Tibial nerve (tissue), 4 donors: Measurements from ENCODE around the gene MED26. TPM values are rescaled to one million over a fixed set of nuclear protein-coding genes. Genes with fewer than 3 reads are reported as not detected.

Experiments
- DNase-seq, 2 donors: peaks; one replicate each; pipeline ENCODE4 v3.0.0-alpha.2; 2019; ENCODE audit warnings: low spot score in 2 of 2
- H3K27ac ChIP-seq, 4 donors: fragments of 200-600 bp; sonication (generic) in 3 of 4; one replicate each; pipeline ENCODE4 v1.5.1; 2017 to 2019; ENCODE audit warnings: mild to moderate bottlenecking in 1 of 4
- H3K27me3 ChIP-seq, 2 donors: fragments of 200-600 bp; sonication (generic) in 1 of 2; one replicate each; pipeline versions ENCODE4 v1.5.1 to v1.6.0; 2017 to 2019
- H3K36me3 ChIP-seq, 3 donors: fragments of 200-600 bp; sonication (generic); one replicate each; pipeline ENCODE4 v1.5.1; 2018 to 2019
- H3K4me1 ChIP-seq, 4 donors: fragments of 200-600 bp; sonication (generic) in 3 of 4; one replicate each; pipeline ENCODE4 v1.5.1; 2017 to 2019
- H3K4me3 ChIP-seq, 4 donors: fragments of 200-600 bp; sonication (generic) in 3 of 4; one replicate each; pipeline ENCODE4 v1.5.1; 2017 to 2019; ENCODE audit warnings: mild to moderate bottlenecking in 1 of 4, moderate library complexity in 1 of 4
- H3K9me3 ChIP-seq, 4 donors: fragments of 200-600 bp; sonication (generic) in 3 of 4; one replicate each; pipeline ENCODE4 v1.5.1; 2017 to 2019
- CTCF ChIP-seq, 5 experiments: fragments of 200-600 bp in 3 of 5; fragments of 450-650 bp in 2 of 5; sonication (generic) in 3 of 5; IDR thresholded peaks; one replicate each; pipeline ENCODE4 v1.5.1; 2016 to 2019; ENCODE audit warnings: antibody characterized with exemption in 5 of 5, mild to moderate bottlenecking in 3 of 5, moderate library complexity in 2 of 5
- EP300 ChIP-seq, 2 donors: sonication (generic); formaldehyde crosslinking; IDR thresholded peaks; one replicate each; pipeline ENCODE4 v1.6.1; 2017; ENCODE audit warnings: antibody characterized with exemption in 2 of 2, mild to moderate bottlenecking in 1 of 2
- POLR2A ChIP-seq, 2 donors: fragments of 450-650 bp; IDR thresholded peaks; one replicate each; pipeline ENCODE4 v1.6.1; 2017; ENCODE audit warnings: antibody characterized with exemption in 2 of 2, mild to moderate bottlenecking in 2 of 2, moderate library complexity in 2 of 2
- WGBS, 2 donors: methylation state at CpG; one replicate each; pipeline ENCODE4 v1.1.5; 2018; 5-methylcytosine and 5-hydroxymethylcytosine counted together
- total RNA-seq, 4 donors: library from RNA; depleted of rRNA; stranded (reverse); fragments of >200 nt; gene quantifications; one replicate each; pipeline ENCODE4 v1.1.0, GENCODE V29; 2016

Gene MED26
- total RNA-seq, 4 donors from 2014 or later: 6.1 to 14.2 (median 11.7) TPM

DNA sequence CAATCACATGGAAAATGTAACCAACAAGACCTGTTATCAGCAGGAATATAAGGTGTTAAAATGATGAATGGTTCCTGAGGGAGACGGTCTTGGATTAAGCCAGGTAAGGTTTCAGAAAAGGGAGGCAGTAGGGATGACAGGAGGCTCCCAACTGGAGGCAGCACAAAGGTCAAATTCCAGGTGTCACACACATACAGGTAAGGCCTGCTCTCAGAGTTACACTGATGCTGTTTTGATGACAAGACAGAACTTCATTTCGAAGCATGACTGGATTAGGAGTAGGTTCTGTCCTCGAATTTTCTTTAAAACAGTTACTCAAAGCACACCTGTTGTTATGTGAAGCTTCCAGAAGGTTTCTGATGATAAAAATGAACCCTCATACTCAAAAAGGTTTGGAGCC is 7.4 kb downstream of the MED26 start:
- Histone ChIP-seq H3K36me3 (peaks cover 0 to 12% (median 0%) of the 10 kb centered on the region in 3 donors), H3K27ac (no peak overlapping the region), H3K4me1 (peaks cover 0 to 87% (median 11%) of the 10 kb centered on the region in 4 donors), H3K27me3 (no peaks in the 10 kb centered on the region), H3K4me3 (no peak overlapping the region), H3K9me3 (no peaks in the 10 kb centered on the region)
- no peak for TF ChIP-seq POLR2A (IDR thresholded peaks at IDR 0.05)
- TF ChIP-seq EP300 (IDR thresholded peaks at IDR 0.05): no peak
- TF ChIP-seq CTCF (IDR thresholded peaks at IDR 0.05): no peak
- no peak for DNase-seq
- WGBS, 2 donors: 81 to 84% methylated on average over 3 of the region's 3 CpGs

- peaks cover 0 to 87% (median 11%) of the 10 kb centered on the region in 4 donors for H3K4me1 ChIP-seq
- TF ChIP-seq POLR2A (IDR thresholded peaks at IDR 0.05): no peak
- no peak for TF ChIP-seq EP300 (IDR thresholded peaks at IDR 0.05)
- no peak for TF ChIP-seq CTCF (IDR thresholded peaks at IDR 0.05)
- H3K36me3 ChIP-seq: peaks cover 0 to 12% (median 0%) of the 10 kb centered on the region in 3 donors
- no peak overlapping the region for H3K27ac ChIP-seq
- DNase-seq: no peak
- H3K27me3 ChIP-seq: no peaks in the 10 kb centered on the region
- no peak overlapping the region for H3K4me3 ChIP-seq
- 80 to 81% methylated on average over 5 of the region's 5 CpGs for WGBS, 2 donors
- H3K9me3 ChIP-seq: no peaks in the 10 kb centered on the region
Observed at GRCh38 chr19:16620018-16620417, 8.0 kb downstream of the MED26 start.

DNA sequence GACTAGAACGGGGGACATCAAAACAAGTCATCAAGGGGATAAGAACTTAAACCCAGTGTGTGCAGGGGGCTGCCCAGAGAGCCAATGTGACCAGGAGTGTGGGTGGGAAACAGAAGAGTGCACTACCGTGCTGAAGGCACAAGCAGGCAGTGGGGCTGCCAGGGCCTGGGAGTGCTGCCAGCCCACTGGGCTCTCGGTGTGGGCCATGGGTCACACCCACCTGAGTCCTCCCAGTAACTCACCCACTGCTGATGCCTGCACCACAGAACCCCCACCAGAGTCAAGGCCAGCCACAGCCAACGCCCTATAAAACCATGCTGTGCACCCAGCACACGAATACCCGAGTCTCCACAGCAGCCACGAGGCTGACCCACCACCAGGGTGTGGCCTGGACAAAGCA is 8.5 kb downstream of the MED26 start:
- WGBS, 2 donors: 51 to 53% methylated on average over 6 to 7 of the region's 7 CpGs

GRCh38 chr19:16618248-16618647 is 9.8 kb downstream of the MED26 start:
- 90% methylated on average over 7 of the region's 7 CpGs for WGBS, 2 donors

More for the DNA sequence above, 8.5 kb downstream of the MED26 start:
- TF ChIP-seq POLR2A (IDR thresholded peaks at IDR 0.05) (no peak), CTCF (IDR thresholded peaks at IDR 0.05) (no peak), EP300 (IDR thresholded peaks at IDR 0.05) (no peak)
- no peaks in the 10 kb centered on the region for H3K9me3 ChIP-seq
- H3K4me3 ChIP-seq: no peak overlapping the region
- no peak overlapping the region for H3K27ac ChIP-seq
- no peak for DNase-seq
- H3K36me3 ChIP-seq: peaks cover 0 to 7% (median 0%) of the 10 kb centered on the region in 3 donors
- no peaks in the 10 kb centered on the region for H3K27me3 ChIP-seq
- peaks cover 0 to 85% (median 11%) of the 10 kb centered on the region in 4 donors for H3K4me1 ChIP-seq

DNA sequence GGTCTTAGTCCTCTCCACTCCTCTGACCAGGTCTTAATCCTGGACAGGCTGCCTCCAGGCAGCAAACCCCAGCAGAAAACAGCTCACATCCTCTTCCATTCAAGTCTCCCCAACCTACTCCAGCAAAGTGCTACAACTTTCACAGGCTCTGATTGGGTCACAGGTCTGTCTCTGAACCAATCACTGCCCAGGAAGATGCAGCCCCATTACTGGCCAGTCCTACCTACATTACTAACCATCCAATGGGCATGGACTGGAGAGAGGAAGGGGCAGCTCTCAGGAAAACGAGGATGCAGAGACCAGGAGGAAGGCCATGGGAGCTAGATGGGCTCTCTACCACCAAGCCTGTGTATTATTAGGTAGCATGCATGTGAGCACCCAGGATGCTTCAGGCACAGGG is 12.2 kb downstream of the MED26 start:
- H3K4me3 ChIP-seq: no peak overlapping the region
- no peaks in the 10 kb centered on the region for H3K9me3 ChIP-seq
- WGBS, 2 donors: 31 to 36% methylated on average over 1 of the region's 1 CpG
- no peak for DNase-seq
- no peak overlapping the region for H3K27ac ChIP-seq
- TF ChIP-seq CTCF (IDR thresholded peaks at IDR 0.05) (no peak), POLR2A (IDR thresholded peaks at IDR 0.05) (no peak)
- no peaks in the 10 kb centered on the region for H3K27me3 ChIP-seq
- H3K36me3 ChIP-seq: no peaks in the 10 kb centered on the region
- H3K4me1 ChIP-seq: peaks cover 0 to 94% (median 22%) of the 10 kb centered on the region in 4 donors

More at GRCh38 chr19:16618248-16618647, 9.8 kb downstream of the MED26 start:
- no peaks in the 10 kb centered on the region for H3K27me3 ChIP-seq
- no peak overlapping the region for H3K4me3 ChIP-seq
- H3K4me1 ChIP-seq: peaks cover 0 to 93% (median 12%) of the 10 kb centered on the region in 4 donors
- no peak overlapping the region for H3K27ac ChIP-seq
- no peaks in the 10 kb centered on the region for H3K36me3 ChIP-seq
- TF ChIP-seq CTCF (IDR thresholded peaks at IDR 0.05) (no peak), POLR2A (IDR thresholded peaks at IDR 0.05) (no peak), EP300 (IDR thresholded peaks at IDR 0.05) (no peak)
- DNase-seq: no peak
- H3K9me3 ChIP-seq: no peaks in the 10 kb centered on the region
